Panc1 (cell line): Measurements from ENCODE around the gene SIK2.

ENCODE experiments used
- CTCF ChIP-seq: fragments of 450-650 bp; IDR thresholded peaks from 2 replicates; pipeline ENCODE4 v1.5.1; 2017; ENCODE audit warnings: mild to moderate bottlenecking
- POLR2AphosphoS5 ChIP-seq: IDR thresholded peaks from 2 replicates; pipeline ENCODE4 v1.6.1; 2012; ENCODE audit warnings: mild to moderate bottlenecking, low read depth, low read length, moderate library complexity
- REST ChIP-seq, 2 experiments: IDR thresholded peaks; 2 replicates each; pipeline ENCODE4 v1.6.1; 2011 to 2012; ENCODE audit warnings: low read depth in 2 of 2, control low read depth in 1 of 2, low read length in 1 of 2, mild to moderate bottlenecking in 1 of 2, moderate library complexity in 1 of 2; ENCODE audit not compliant: insufficient read depth in 1 of 2
- SIN3A ChIP-seq: IDR thresholded peaks from 2 replicates; pipeline ENCODE4 v1.6.1; 2012; ENCODE audit warnings: low read depth, mild to moderate bottlenecking, low read length, moderate library complexity, borderline replicate concordance; ENCODE audit not compliant: insufficient read depth

GRCh38 chr11:111699579-111700156 lies 97.4 kb downstream of the SIK2 start:
- TF ChIP-seq CTCF, result no peak
- TF ChIP-seq POLR2AphosphoS5, result no peak
- TF ChIP-seq SIN3A, result no peak
- no peak for TF ChIP-seq REST (IDR thresholded peaks at IDR 0.05; ENCODE audit: insufficient read depth in 1 of 2, low read depth in 2 of 2, low read length in 1 of 2)
